DOHH2 (cell line): ENCODE results near the gene ZMYND8.

Experiments
- H3F3A ChIP-seq: fragments of 200-600 bp; sonication (generic), shearing (Covaris generic); 2 replicates; pipeline ENCODE4 v1.6.0; 2016; ENCODE audit warnings: antibody characterized with exemption, mild to moderate bottlenecking; ENCODE audit not compliant: control insufficient read depth, insufficient read depth
- H3K27ac ChIP-seq: fragments of 200-600 bp; sonication (generic); 2 replicates; pipeline ENCODE4 v1.5.1; 2014; ENCODE audit warnings: low read depth, mild to moderate bottlenecking, low read length, moderate library complexity
- H3K27me3 ChIP-seq: fragments of 200-600 bp; sonication (generic); 2 replicates; pipeline ENCODE4 v1.6.1; 2014; ENCODE audit warnings: mild to moderate bottlenecking, low read length, mixed read lengths; ENCODE audit not compliant: control insufficient read depth
- H3K36me3 ChIP-seq: fragments of 200-600 bp; sonication (generic); 2 replicates; pipeline ENCODE4 v1.6.1; 2014; ENCODE audit warnings: mild to moderate bottlenecking, low read length, moderate library complexity, mixed read lengths; ENCODE audit not compliant: control insufficient read depth
- H3K4me1 ChIP-seq: fragments of 200-600 bp; sonication (generic); 2 replicates; pipeline ENCODE4 v1.6.1; 2014; ENCODE audit warnings: mild to moderate bottlenecking, low read length, mixed read lengths; ENCODE audit not compliant: control insufficient read depth
- H3K4me2 ChIP-seq: fragments of 200-600 bp; sonication (generic); 2 replicates; pipeline ENCODE4 v1.6.0; 2014; ENCODE audit warnings: mild to moderate bottlenecking, low read length, moderate library complexity
- H3K4me3 ChIP-seq: fragments of 200-600 bp; sonication (generic); 2 replicates; pipeline ENCODE4 v1.5.1; 2014; ENCODE audit warnings: mild to moderate bottlenecking, low read length, mixed read lengths
- H3K79me2 ChIP-seq: fragments of 200-600 bp; sonication (generic); 2 replicates; pipeline ENCODE4 v1.6.1; 2014; ENCODE audit warnings: mild to moderate bottlenecking, low read length, mixed read lengths; ENCODE audit not compliant: control insufficient read depth
- H3K9me2 ChIP-seq: fragments of 200-600 bp; sonication (generic); replicated peaks from 2 replicates; pipeline ENCODE4 v1.6.1; 2014; ENCODE audit warnings: mild to moderate bottlenecking, low read length, mixed read lengths; ENCODE audit not compliant: control insufficient read depth
- H3K9me3 ChIP-seq: fragments of 200-600 bp; sonication (generic); 2 replicates; pipeline ENCODE4 v1.6.1; 2014; ENCODE audit warnings: antibody characterized with exemption, low read length, mixed read lengths; ENCODE audit not compliant: control insufficient read depth, insufficient read depth
- H4K20me1 ChIP-seq: fragments of 200-600 bp; sonication (generic); 2 replicates; pipeline ENCODE4 v1.6.0; 2014; ENCODE audit warnings: low read depth, mild to moderate bottlenecking, antibody characterized with exemption, low read length, moderate library complexity; ENCODE audit not compliant: control insufficient read depth, insufficient read depth
- CTCF ChIP-seq: fragments of 200-600 bp; sonication (generic); IDR thresholded peaks from one replicate; pipeline ENCODE4 v1.5.1; 2014; ENCODE audit warnings: antibody characterized with exemption, mild to moderate bottlenecking, low read depth, low read length; ENCODE audit not compliant: poor library complexity, severe bottlenecking
- EZH2phosphoT487 ChIP-seq: fragments of 200-600 bp; sonication (generic); IDR thresholded peaks from 2 replicates; pipeline ENCODE4 v1.6.1; 2017; ENCODE audit warnings: borderline replicate concordance, mild to moderate bottlenecking, antibody characterized with exemption, low read length, moderate library complexity, mixed read lengths

The ZMYND8 gene

GRCh38 chr20:47189060-47189459 is 167.4 kb downstream of the ZMYND8 start:
- TF ChIP-seq CTCF (no peak), EZH2phosphoT487 (no peak)
- no peaks in the 10 kb centered on the region for H3F3A ChIP-seq
- H3K79me2 ChIP-seq: no peaks in the 10 kb centered on the region

GRCh38 chr20:47188540-47188939 is 168.0 kb downstream of the ZMYND8 start:
- TF ChIP-seq CTCF (no peak), EZH2phosphoT487 (no peak)
- H3K27me3 ChIP-seq: peaks cover 18% of the 10 kb centered on the region
- H3K9me3 ChIP-seq: no peaks in the 10 kb centered on the region
- no peaks in the 10 kb centered on the region for H4K20me1 ChIP-seq
- H3K27ac ChIP-seq: no peak overlapping the region
- H3K9me2 ChIP-seq: no peaks in the 10 kb centered on the region
- no peak overlapping the region for H3K4me3 ChIP-seq
- no peaks in the 10 kb centered on the region for H3K4me1 ChIP-seq
- no peaks in the 10 kb centered on the region for H3K79me2 ChIP-seq
- no peak overlapping the region for H3K4me2 ChIP-seq
- no peaks in the 10 kb centered on the region for H3K36me3 ChIP-seq
- H3F3A ChIP-seq: no peaks in the 10 kb centered on the region

More at GRCh38 chr20:47189060-47189459, 167.4 kb downstream of the ZMYND8 start:
- no peaks in the 10 kb centered on the region for H3K36me3 ChIP-seq
- no peaks in the 10 kb centered on the region for H3K4me1 ChIP-seq
- no peak overlapping the region for H3K4me3 ChIP-seq
- H4K20me1 ChIP-seq: no peaks in the 10 kb centered on the region
- no peak overlapping the region for H3K4me2 ChIP-seq
- no peak overlapping the region for H3K27ac ChIP-seq
- peaks cover 18% of the 10 kb centered on the region for H3K27me3 ChIP-seq
- no peaks in the 10 kb centered on the region for H3K9me2 ChIP-seq
- no peaks in the 10 kb centered on the region for H3K9me3 ChIP-seq

- Histone ChIP-seq H3K27me3 (peaks cover 18% of the 10 kb centered on the region), H3K36me3 (no peaks in the 10 kb centered on the region), H4K20me1 (no peaks in the 10 kb centered on the region), H3K9me2 (no peaks in the 10 kb centered on the region), H3K4me3 (no peak overlapping the region), H3K27ac (no peak overlapping the region), H3K4me2 (no peak overlapping the region), H3K9me3 (no peaks in the 10 kb centered on the region), H3K4me1 (no peaks in the 10 kb centered on the region), H3K79me2 (no peaks in the 10 kb centered on the region), H3F3A (no peaks in the 10 kb centered on the region)
- TF ChIP-seq EZH2phosphoT487: no peak
- TF ChIP-seq CTCF: no peak
Measured at GRCh38 chr20:47187450-47188195, 168.9 kb downstream of the ZMYND8 start.
